Measurements from ENCODE around the gene ITIH6.

DNA sequence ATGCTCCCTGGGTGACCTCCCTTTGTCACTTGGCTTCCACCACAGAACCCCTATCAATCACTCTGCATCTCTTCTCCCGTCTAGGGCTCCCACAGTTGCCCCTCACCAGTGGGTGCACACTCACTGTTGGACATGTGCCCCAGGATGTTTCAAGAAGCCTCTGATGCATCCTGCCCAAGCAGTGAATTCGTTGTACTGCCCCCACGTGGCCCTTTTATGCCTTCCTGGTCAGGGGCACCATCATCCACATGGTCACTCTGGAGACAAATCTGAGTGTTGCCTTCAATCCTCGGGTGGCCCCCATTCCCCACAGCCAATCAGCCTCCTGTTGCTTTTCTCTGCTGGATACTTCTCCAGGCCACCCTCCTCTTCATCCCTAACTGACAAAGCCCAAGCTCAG is 12.2 kb downstream of the ITIH6 start:
- TF ChIP-seq, protein P1, sequence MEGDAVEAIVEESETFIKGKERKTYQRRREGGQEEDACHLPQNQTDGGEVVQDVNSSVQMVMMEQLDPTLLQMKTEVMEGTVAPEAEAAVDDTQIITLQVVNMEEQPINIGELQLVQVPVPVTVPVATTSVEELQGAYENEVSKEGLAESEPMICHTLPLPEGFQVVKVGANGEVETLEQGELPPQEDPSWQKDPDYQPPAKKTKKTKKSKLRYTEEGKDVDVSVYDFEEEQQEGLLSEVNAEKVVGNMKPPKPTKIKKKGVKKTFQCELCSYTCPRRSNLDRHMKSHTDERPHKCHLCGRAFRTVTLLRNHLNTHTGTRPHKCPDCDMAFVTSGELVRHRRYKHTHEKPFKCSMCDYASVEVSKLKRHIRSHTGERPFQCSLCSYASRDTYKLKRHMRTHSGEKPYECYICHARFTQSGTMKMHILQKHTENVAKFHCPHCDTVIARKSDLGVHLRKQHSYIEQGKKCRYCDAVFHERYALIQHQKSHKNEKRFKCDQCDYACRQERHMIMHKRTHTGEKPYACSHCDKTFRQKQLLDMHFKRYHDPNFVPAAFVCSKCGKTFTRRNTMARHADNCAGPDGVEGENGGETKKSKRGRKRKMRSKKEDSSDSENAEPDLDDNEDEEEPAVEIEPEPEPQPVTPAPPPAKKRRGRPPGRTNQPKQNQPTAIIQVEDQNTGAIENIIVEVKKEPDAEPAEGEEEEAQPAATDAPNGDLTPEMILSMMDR (IDR thresholded peaks at IDR 0.05): no peak
- no peak for TF ChIP-seq EZH2 (IDR thresholded peaks at IDR 0.05; ENCODE audit: borderline replicate concordance, insufficient read depth, low read depth, low read length, poor library complexity, severe bottlenecking)

All from B cell (primary cell).